Measurements from ENCODE around the gene ZNF70. TPM values are rescaled to one million over a fixed set of nuclear protein-coding genes. Genes with fewer than 3 reads are reported as not detected.
A peak's percentile ranks its signal among the peaks of the same experiment; 100 is the strongest.

Gene ZNF70
- total and polyA plus RNA-seq, 2 donors (not counting 1 experiment from before 2014, with no cell fraction given) = 2.1 to 8.3 TPM

DNA sequence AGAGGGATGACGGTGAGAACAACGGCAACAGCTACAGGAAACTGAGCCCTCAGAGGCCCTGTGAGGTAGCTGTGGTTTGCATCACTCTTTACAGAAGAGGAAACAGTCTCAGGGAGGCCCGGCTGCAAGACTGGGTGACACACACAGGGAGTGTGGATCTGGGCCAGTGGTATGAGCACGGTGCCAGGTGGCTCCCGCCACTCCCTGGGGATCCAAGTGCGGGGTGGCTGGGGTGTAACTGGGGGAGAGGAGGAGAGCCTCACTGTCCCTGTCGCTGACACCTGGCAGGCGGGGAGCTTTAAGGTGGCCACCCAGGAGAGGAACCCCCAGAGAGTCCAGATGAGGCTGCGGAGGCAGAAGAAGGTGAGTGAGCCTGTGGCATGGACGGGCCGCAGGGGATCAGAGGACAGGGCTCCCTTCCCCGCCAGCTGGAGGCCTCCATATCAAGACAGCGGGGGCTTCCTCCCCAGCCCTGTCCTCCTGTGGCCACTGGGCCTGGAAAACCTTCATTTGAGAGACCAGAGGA, 54.5 kb downstream of the ZNF70 start:
- peak; percentile 85 for DNase-seq
- H3K36me3 ChIP-seq (replicated peaks in 1 of 2; ENCODE audit: control extremely low read depth in 1 of 2, control insufficient read depth in 1 of 2, extremely low read depth in 1 of 2, insufficient read depth in 2 of 2, low read length in 1 of 2) = peaks cover 4 to 53% of the 10 kb centered on the region in 2 experiments
- intact Hi-C loops (cut with micrococcal nuclease) = loop anchor here (1.0 kb wide), 1 partner anchor 21 kb away; no protein-coding TSS in a partner anchor
- Mint-ChIP-seq H3K4me1 (peaks cover 31% of the 10 kb centered on the region), H3K27ac (peak overlapping the region; percentile 92), H3K27me3 (no peaks in the 10 kb centered on the region), H3K4me3 (peak overlapping the region; percentile 72), H3K9me3 (ENCODE audit: insufficient read depth) (no peaks in the 10 kb centered on the region)
- peaks cover 30% of the 10 kb centered on the region for H3K79me2 ChIP-seq (ENCODE audit: control insufficient read depth, insufficient read depth, low read length)
- H2AFZ ChIP-seq (ENCODE audit: insufficient read depth, low read depth, low read length, poor library complexity, severe bottlenecking) = peak overlapping the region; percentile 76
- ATAC-seq (ENCODE audit: low read depth) = peak; percentile 98
- no peaks in the 10 kb centered on the region for H3K9me3 ChIP-seq (ENCODE audit: control extremely low read depth in 1 of 3, control insufficient read depth in 2 of 3, insufficient read depth in 1 of 3, low read length in 2 of 3)
- TF ChIP-seq CTCF (IDR thresholded peaks at IDR 0.05) = no peak
- TF ChIP-seq EZH2 (IDR thresholded peaks at IDR 0.05; ENCODE audit: borderline replicate concordance, insufficient read depth, low read depth, low read length, poor library complexity, severe bottlenecking) = no peak
- H4K20me1 ChIP-seq (ENCODE audit: control insufficient read depth, insufficient read depth, low read length, poor library complexity, severe bottlenecking) = no peaks in the 10 kb centered on the region
- H3K4me3 ChIP-seq (ENCODE audit: control extremely low read depth in 1 of 5, extremely low read depth in 1 of 5, insufficient read depth in 1 of 5, low read depth in 2 of 5, low read length in 4 of 5) = peak overlapping the region; percentile 1 to 36 (median 25)
- peak overlapping the region; percentile 69 for H3K4me2 ChIP-seq (replicated peaks; ENCODE audit: low read depth, low read length, poor library complexity, severe bottlenecking)
- H3K27ac ChIP-seq (ENCODE audit: low read length in 2 of 2) = peak overlapping the region; percentile 86 to 92
- no peaks in the 10 kb centered on the region for H3K27me3 ChIP-seq (replicated peaks in 1 of 4; ENCODE audit: control extremely low read depth in 1 of 4, control insufficient read depth in 3 of 4, insufficient read depth in 4 of 4, low read length in 3 of 4)
- H3K9ac ChIP-seq (ENCODE audit: low read length) = peak overlapping the region; percentile 38
- WGBS (ENCODE audit: insufficient coverage) = 4% methylated on average over 12 of the region's 13 CpGs
- peaks cover 27 to 29% of the 10 kb centered on the region in 2 donors for H3K4me1 ChIP-seq (ENCODE audit: control insufficient read depth in 2 of 2, insufficient read depth in 2 of 2, low read length in 2 of 2)
- CTCF ChIA-PET = interaction anchor here (0.5 to 2.6 kb wide), 5 partner anchors 55 to 153 kb away, joined by 3 to 8 read pairs (median 3); partner anchors contain the start of genes CHCHD10 and ZNF70
- POLR2A ChIA-PET = interaction anchor here (0.8 to 1.6 kb wide), 8 partner anchors 10 to 198 kb away, joined by 3 to 8 read pairs (median 4); partner anchors contain the start of genes MIF, SLC2A11 and ZNF70

All from B cell (primary cell).